HepG2 (cell line): Measurements from ENCODE around the gene E2F8. TPM values are rescaled to one million over a fixed set of nuclear protein-coding genes. Genes with fewer than 3 reads are reported as not detected.

Experiments
- ATAC-seq: fragments of 200-7000 bp; cut with Tn5 transposase; 3 replicates; pipeline ENCODE4 v1.9.1; 2020; ENCODE audit warnings: mild to moderate bottlenecking, moderate library complexity
- BruUV-seq: library from RNA; stranded (reverse); fragments of 400-500 nt; replicated peaks from 2 replicates; lab custom pipeline; 2021; lab: Mats Ljungman, UMichigan
- CTCF ChIA-PET: fragments of 300-600 bp; formaldehyde crosslinking; extraction: SDS; loops from one replicate; lab custom pipeline; 2021; ENCODE audit warnings: low total read pairs, inconsistent platforms, low intra/inter-chr PET ratio; lab: Yijun Ruan, JAX
- POLR2A ChIA-PET: fragments of 350-600 bp; sonication (Branson Sonifier 250); formaldehyde crosslinking; loops from one replicate; lab custom pipeline; 2020; ENCODE audit warnings: antibody characterized with exemption, inconsistent platforms; lab: Yijun Ruan, JAX
- DNase-seq: peaks from one replicate; pipeline ENCODE4 v3.0.0-alpha.2; 2015; ENCODE audit warnings: low spot score
- FAIRE-seq: peaks from 3 replicates; lab custom pipeline; 2011; peaks lifted over from hg19 to GRCh38; lab: Jason Lieb, UNC
- H2AFZ ChIP-seq: one replicate; pipeline ENCODE4 v1.6.1; 2011; ENCODE audit warnings: low read length, inconsistent platforms
- H3K27ac ChIP-seq: fragments of 300-600 bp; 3 replicates; pipeline ENCODE4 v1.8.0; 2011; ENCODE audit warnings: mixed run types, mild to moderate bottlenecking, mixed read lengths, low read length, inconsistent platforms; ENCODE audit not compliant: insufficient read depth; ENCODE audit errors: extremely low read length
- H3K27me3 ChIP-seq, 2 experiments: fragments of 200-600 bp in 1 of 2; 2 replicates in 1 of 2; 3 replicates in 1 of 2; pipeline versions ENCODE4 v1.6.0 to v1.8.0; 2011; ENCODE audit warnings: low read length in 2 of 2, mild to moderate bottlenecking in 2 of 2, moderate library complexity in 2 of 2, inconsistent platforms in 1 of 2; ENCODE audit not compliant: insufficient read depth in 2 of 2, control insufficient read depth in 1 of 2
- H3K36me3 ChIP-seq, 2 experiments: fragments of 200-600 bp in 1 of 2; replicated peaks in 1 of 2; 2 replicates in 1 of 2; 3 replicates in 1 of 2; pipeline versions ENCODE4 v1.5.1 to v1.8.0; 2011; ENCODE audit warnings: low read length in 2 of 2, inconsistent platforms in 1 of 2; ENCODE audit not compliant: insufficient read depth in 2 of 2, control insufficient read depth in 1 of 2
- H3K4me1 ChIP-seq: 2 replicates; pipeline ENCODE4 v1.5.1; 2012; ENCODE audit warnings: low read length, inconsistent platforms; ENCODE audit not compliant: insufficient read depth
- H3K4me2 ChIP-seq: 2 replicates; pipeline ENCODE4 v1.6.0; 2011; ENCODE audit warnings: low read depth, low read length, inconsistent platforms
- H3K4me3 ChIP-seq, 3 experiments: fragments of 200-600 bp in 1 of 3; sonication (generic), shearing (Covaris generic) in 1 of 3; replicated peaks in 1 of 3; 2 replicates each; pipeline ENCODE4 v1.5.1; 2011 to 2016; ENCODE audit warnings: low read length in 3 of 3, inconsistent platforms in 2 of 3, low read depth in 2 of 3, mild to moderate bottlenecking in 2 of 3, control low read depth in 1 of 3, mixed read lengths in 1 of 3; ENCODE audit not compliant: insufficient read depth in 1 of 3
- H3K79me2 ChIP-seq: one replicate; pipeline ENCODE4 v1.6.1; 2011; ENCODE audit warnings: low read length, inconsistent platforms; ENCODE audit not compliant: insufficient read depth
- H3K9ac ChIP-seq: 2 replicates; pipeline ENCODE4 v1.6.0; 2011; ENCODE audit warnings: mild to moderate bottlenecking, low read depth, low read length, inconsistent platforms; ENCODE audit not compliant: insufficient read depth
- H3K9me3 ChIP-seq: 2 replicates; pipeline ENCODE4 v1.5.1; 2012; ENCODE audit warnings: mild to moderate bottlenecking, low read length
- H4K20me1 ChIP-seq: 2 replicates; pipeline ENCODE4 v1.6.0; 2011; ENCODE audit warnings: inconsistent platforms, mild to moderate bottlenecking, low read length, moderate library complexity; ENCODE audit not compliant: insufficient read depth
- AGO2 ChIP-seq: fragments of 200-400 bp; formaldehyde crosslinking; optimal IDR thresholded peaks from 2 replicates; pipeline ENCODE3; 2017; ENCODE audit warnings: mild to moderate bottlenecking, low read depth, low read length, moderate library complexity
- CBX2 ChIP-seq, 2 experiments: fragments of 200-600 bp in 1 of 2; sonication (generic); formaldehyde crosslinking in 1 of 2; IDR thresholded peaks; 2 replicates each; pipeline versions ENCODE4 v1.7.0 to v1.8.1; 2018 to 2022; ENCODE audit warnings: low read depth in 2 of 2, low read length in 1 of 2, mild to moderate bottlenecking in 1 of 2, missing genetic modification reagents in 1 of 2
- HDAC2 ChIP-seq: sonication (generic); formaldehyde crosslinking; IDR thresholded peaks from 2 replicates; pipeline ENCODE4 v1.4.0; 2020; ENCODE audit warnings: missing genetic modification reagents
- HOXA3 ChIP-seq: sonication (generic); formaldehyde crosslinking; IDR thresholded peaks from 2 replicates; pipeline ENCODE4 v1.5.0; 2020; ENCODE audit warnings: missing genetic modification reagents
- NFE2L1 ChIP-seq: sonication (generic); formaldehyde crosslinking; IDR thresholded peaks from 2 replicates; pipeline ENCODE4 v1.4.0; 2020; ENCODE audit warnings: missing genetic modification reagents, mild to moderate bottlenecking, borderline replicate concordance
- NFYC ChIP-seq: IDR thresholded peaks from 2 replicates; pipeline ENCODE4 v1.6.1; 2016; ENCODE audit warnings: missing genetic modification reagents, missing compliant biosample characterization
- ONECUT2 ChIP-seq: sonication (generic); formaldehyde crosslinking; IDR thresholded peaks from 2 replicates; pipeline ENCODE4 v1.4.0; 2020; ENCODE audit warnings: missing genetic modification reagents
- RARA ChIP-seq: IDR thresholded peaks from 2 replicates; pipeline ENCODE4 v1.6.1; 2016; ENCODE audit warnings: missing genetic modification reagents, missing compliant biosample characterization
- SMC3 ChIP-seq: IDR thresholded peaks from 2 replicates; pipeline ENCODE4 v1.6.1; 2011; ENCODE audit warnings: low read length, improper control_type of control experiment
- TP53 ChIP-seq: sonication (generic); formaldehyde crosslinking; conservative IDR thresholded peaks from 2 replicates; pipeline ENCODE4 v1.4.0; 2020; ENCODE audit warnings: missing genetic modification reagents
- ZNF333 ChIP-seq: sonication (generic); formaldehyde crosslinking; IDR thresholded peaks from 2 replicates; pipeline ENCODE4 v1.4.0; 2020; ENCODE audit warnings: mild to moderate bottlenecking, missing genetic modification reagents, borderline replicate concordance
- ZSCAN22 ChIP-seq: sonication (generic); formaldehyde crosslinking; IDR thresholded peaks from 2 replicates; pipeline ENCODE4 v1.4.0; 2020; ENCODE audit warnings: mild to moderate bottlenecking, missing genetic modification reagents
- WGBS: methylation state at CpG from one replicate; pipeline ENCODE4 v1.1.6; 2017; ENCODE audit warnings: low lambda C conversion rate; 5-methylcytosine and 5-hydroxymethylcytosine counted together
- in situ Hi-C: cut with HindIII; loops from 2 replicates; pipeline ENCODE4 v1.10.0; 2017; ENCODE audit warnings: low pct_unique_long_range_greater_than_20kb; ENCODE audit not compliant: extremely low pct_ligation_motif_present
- intact Hi-C: fragments of 100-400 bp; cut with micrococcal nuclease; formaldehyde crosslinking; loops from one replicate; pipeline ENCODE4 v1.10.0; 2022; ENCODE audit not compliant: unreplicated experiment
- polyA plus RNA-seq, 8 experiments: library from polyadenylated mRNA; depleted of rRNA in 3 of 8; stranded (reverse) in 7 of 8; unstranded in 1 of 8; fragments of >200 nt; fragmentation: Illumina TruSeq in 4 of 8; extraction: Trizol in 4 of 8; gene quantifications; 2 replicates each; pipeline versions ENCODE4 v1.2.1 to v1.2.3, GENCODE V29; 2011 to 2016; ENCODE audit warnings: low read depth in 4 of 8, missing spikeins in 1 of 8, mixed read lengths in 1 of 8; ENCODE audit not compliant: insufficient read depth in 1 of 8
- total RNA-seq, 5 experiments: library from RNA; depleted of rRNA; stranded (reverse); fragments of >200 nt; fragmentation: Illumina TruSeq; extraction: Trizol; gene quantifications; 2 replicates each; pipeline ENCODE4 v1.2.3, GENCODE V29; 2016; ENCODE audit warnings: low read depth in 1 of 5
- TF ChIP-seq, protein P1 (sequence below): IDR thresholded peaks from 2 replicates; pipeline ENCODE4 v1.6.1; 2016; ENCODE audit warnings: mild to moderate bottlenecking
- TF ChIP-seq, protein P2 (sequence below): sonication (generic); formaldehyde crosslinking; IDR thresholded peaks from 2 replicates; pipeline ENCODE4 v1.5.1; 2020; ENCODE audit warnings: mild to moderate bottlenecking, missing genetic modification reagents
- TF ChIP-seq, protein P3 (sequence below): sonication (generic); formaldehyde crosslinking; IDR thresholded peaks from 2 replicates; pipeline ENCODE4 v1.5.0; 2020; ENCODE audit warnings: missing genetic modification reagents, mild to moderate bottlenecking, borderline replicate concordance
- TF ChIP-seq, protein P4 (sequence below): sonication (generic); formaldehyde crosslinking; IDR thresholded peaks from 2 replicates; pipeline ENCODE4 v1.8.1; 2023; ENCODE audit warnings: mild to moderate bottlenecking, moderate library complexity, missing genetic modification reagents
- TF ChIP-seq, protein P5 (sequence below): sonication (generic); formaldehyde crosslinking; IDR thresholded peaks from 2 replicates; pipeline ENCODE4 v1.5.1; 2020; ENCODE audit warnings: missing genetic modification reagents, mild to moderate bottlenecking, borderline replicate concordance

E2F8 gene
- total and polyA plus RNA-seq, 2 of the 13 experiments (the other 11 are each of a cell fraction or from before 2014, with no cell fraction given): 3.3 to 8.9 TPM

DNA sequence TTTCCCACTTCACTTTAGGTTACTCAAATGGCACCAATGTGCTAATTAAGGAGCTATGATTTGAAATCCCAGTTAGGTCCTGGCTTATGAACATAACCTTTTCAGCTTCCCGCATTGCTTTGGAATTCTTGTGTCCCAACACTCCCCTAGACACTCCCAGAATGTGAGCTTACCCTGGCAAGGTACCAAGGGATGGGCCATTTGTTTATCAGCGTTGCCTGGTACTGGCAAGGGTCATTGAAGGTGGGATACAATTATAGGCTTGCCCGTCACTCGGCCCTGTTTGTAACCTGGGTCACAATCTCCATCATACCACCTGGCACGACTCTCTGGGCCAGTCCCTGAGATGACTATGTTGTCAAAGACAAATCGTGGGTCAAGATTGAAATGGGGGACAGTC lies 44.3 kb downstream of the E2F8 start:
- Histone ChIP-seq H3K27ac (no peak overlapping the region), H4K20me1 (no peaks in the 10 kb centered on the region), H3K9ac (no peak overlapping the region), H3K9me3 (no peaks in the 10 kb centered on the region), H3K27me3 (peaks cover 0 to 10% of the 10 kb centered on the region in 2 experiments; a peak in 1 of 5 replicates), H3K4me1 (peaks cover 9% of the 10 kb centered on the region), H3K4me3 (no peak overlapping the region), H3K4me2 (no peak overlapping the region), H2AFZ (no peak overlapping the region), H3K36me3 (no peaks in the 10 kb centered on the region), H3K79me2 (no peaks in the 10 kb centered on the region)
- POLR2A ChIA-PET: no interaction called here
- 14% methylated on average over 6 of the region's 6 CpGs for WGBS
- CTCF ChIA-PET: no interaction called here
- BruUV-seq: no TSS peak
- FAIRE-seq (no peak), ATAC-seq (no peak), DNase-seq (no peak)
- in situ Hi-C loops (no loop called here), intact Hi-C loops (no loop called here)
- no peak for TF ChIP-seq HDAC2 (CRISPR knock-in tag)
- TF ChIP-seq HOXA3 (CRISPR knock-in tag): no peak
- no peak for TF ChIP-seq SMC3
- no peak for TF ChIP-seq TP53
- TF ChIP-seq RARA (CRISPR knock-in tag): no peak
- TF ChIP-seq CBX2 (IDR thresholded peaks at IDR 0.05; ENCODE audit: low read depth, low read length): no peak
- TF ChIP-seq CBX2 (CRISPR knock-in tag; IDR thresholded peaks at IDR 0.05; ENCODE audit: low read depth): no peak
- TF ChIP-seq NFYC (CRISPR knock-in tag): no peak
- TF ChIP-seq ONECUT2 (CRISPR knock-in tag): no peak
- TF ChIP-seq, protein P1, sequence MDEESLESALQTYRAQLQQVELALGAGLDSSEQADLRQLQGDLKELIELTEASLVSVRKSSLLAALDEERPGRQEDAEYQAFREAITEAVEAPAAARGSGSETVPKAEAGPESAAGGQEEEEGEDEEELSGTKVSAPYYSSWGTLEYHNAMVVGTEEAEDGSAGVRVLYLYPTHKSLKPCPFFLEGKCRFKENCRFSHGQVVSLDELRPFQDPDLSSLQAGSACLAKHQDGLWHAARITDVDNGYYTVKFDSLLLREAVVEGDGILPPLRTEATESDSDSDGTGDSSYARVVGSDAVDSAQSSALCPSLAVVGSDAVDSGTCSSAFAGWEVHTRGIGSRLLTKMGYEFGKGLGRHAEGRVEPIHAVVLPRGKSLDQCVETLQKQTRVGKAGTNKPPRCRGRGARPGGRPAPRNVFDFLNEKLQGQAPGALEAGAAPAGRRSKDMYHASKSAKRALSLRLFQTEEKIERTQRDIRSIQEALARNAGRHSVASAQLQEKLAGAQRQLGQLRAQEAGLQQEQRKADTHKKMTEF (CRISPR knock-in tag): no peak
- TF ChIP-seq, protein P2, sequence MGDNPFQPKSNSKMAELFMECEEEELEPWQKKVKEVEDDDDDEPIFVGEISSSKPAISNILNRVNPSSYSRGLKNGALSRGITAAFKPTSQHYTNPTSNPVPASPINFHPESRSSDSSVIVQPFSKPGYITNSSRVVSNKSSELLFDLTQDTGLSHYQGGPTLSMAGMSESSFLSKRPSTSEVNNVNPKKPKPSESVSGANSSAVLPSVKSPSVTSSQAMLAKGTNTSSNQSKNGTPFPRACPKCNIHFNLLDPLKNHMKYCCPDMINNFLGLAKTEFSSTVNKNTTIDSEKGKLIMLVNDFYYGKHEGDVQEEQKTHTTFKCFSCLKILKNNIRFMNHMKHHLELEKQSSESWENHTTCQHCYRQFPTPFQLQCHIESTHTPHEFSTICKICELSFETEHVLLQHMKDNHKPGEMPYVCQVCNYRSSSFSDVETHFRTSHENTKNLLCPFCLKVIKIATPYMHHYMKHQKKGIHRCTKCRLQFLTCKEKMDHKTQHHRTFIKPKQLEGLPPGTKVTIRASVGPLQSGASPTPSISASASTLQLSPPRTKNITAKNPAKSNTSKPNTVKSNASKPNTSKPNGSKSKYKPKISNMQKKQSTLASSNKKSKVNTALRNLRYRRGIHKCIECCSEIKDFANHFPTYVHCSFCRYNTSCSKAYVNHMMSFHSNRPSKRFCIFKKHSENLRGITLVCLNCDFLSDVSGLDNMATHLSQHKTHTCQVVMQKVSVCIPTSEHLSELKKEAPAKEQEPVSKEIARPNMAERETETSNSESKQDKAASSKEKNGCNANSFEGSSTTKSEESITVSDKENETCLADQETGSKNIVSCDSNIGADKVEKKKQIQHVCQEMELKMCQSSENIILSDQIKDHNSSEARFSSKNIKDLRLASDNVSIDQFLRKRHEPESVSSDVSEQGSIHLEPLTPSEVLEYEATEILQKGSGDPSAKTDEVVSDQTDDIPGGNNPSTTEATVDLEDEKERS (CRISPR knock-in tag): no peak
- no peak for TF ChIP-seq AGO2
- TF ChIP-seq ZSCAN22: no peak
- TF ChIP-seq, protein P3, sequence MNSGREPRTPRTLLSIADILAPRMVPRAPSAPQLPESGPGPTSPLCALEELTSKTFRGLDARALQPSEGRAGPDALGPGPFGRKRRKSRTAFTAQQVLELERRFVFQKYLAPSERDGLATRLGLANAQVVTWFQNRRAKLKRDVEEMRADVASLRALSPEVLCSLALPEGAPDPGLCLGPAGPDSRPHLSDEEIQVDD (CRISPR knock-in tag): no peak
- TF ChIP-seq, protein P4, sequence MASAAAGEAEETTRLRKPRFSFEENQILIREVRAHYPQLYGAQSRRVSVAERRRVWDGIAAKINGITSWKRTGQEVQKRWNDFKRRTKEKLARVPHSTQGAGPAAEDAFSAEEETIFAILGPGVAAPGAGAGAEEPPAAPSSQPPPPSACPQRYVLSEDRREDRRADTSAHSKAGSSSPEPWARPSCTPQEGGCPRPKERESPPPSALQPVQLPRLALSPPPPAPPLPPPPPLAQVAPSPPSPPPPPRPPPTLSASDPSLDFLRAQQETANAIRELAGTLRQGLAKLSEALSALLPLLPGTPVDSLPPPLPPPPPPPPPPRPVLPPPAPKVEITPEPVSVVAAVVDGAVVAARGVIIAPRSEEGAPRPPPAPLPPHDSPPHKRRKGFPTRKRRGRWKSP: no peak
- TF ChIP-seq ZNF333: no peak
- TF ChIP-seq, protein P5, sequence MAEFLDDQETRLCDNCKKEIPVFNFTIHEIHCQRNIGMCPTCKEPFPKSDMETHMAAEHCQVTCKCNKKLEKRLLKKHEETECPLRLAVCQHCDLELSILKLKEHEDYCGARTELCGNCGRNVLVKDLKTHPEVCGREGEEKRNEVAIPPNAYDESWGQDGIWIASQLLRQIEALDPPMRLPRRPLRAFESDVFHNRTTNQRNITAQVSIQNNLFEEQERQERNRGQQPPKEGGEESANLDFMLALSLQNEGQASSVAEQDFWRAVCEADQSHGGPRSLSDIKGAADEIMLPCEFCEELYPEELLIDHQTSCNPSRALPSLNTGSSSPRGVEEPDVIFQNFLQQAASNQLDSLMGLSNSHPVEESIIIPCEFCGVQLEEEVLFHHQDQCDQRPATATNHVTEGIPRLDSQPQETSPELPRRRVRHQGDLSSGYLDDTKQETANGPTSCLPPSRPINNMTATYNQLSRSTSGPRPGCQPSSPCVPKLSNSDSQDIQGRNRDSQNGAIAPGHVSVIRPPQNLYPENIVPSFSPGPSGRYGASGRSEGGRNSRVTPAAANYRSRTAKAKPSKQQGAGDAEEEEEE (CRISPR knock-in tag): no peak
- no peak for TF ChIP-seq NFE2L1 (CRISPR knock-in tag)
